Stimulated activated CD4-positive, alpha-beta T cell treated with anti-CD3 and anti-CD28 coated beads, Interleukin-4, amount 100 ng/mL, for 4 hours (primary cell): Measurements from ENCODE around the gene OCIAD2.
"Not testable (repeated sequence)": the region's sequence is repeated elsewhere in the genome, so short reads cannot be mapped to it uniquely, and the experiment has no call there.

Experiments used
- DNase-seq, 2 experiments: peaks; one replicate each; pipeline ENCODE4 v3.0.0-alpha.2; 2020

OCIAD2 gene

GRCh38 chr4:48851651-48852050, 54.9 kb downstream of the OCIAD2 start:
- no peak for DNase-seq

GRCh38 chr4:48848799-48849198, 57.8 kb downstream of the OCIAD2 start:
- DNase-seq: not testable (repeated sequence)

GRCh38 chr4:48844843-48845242, 61.7 kb downstream of the OCIAD2 start:
- DNase-seq: no peak

- DNase-seq: no peak
Observed at GRCh38 chr4:48841045-48841827, 65.3 kb downstream of the OCIAD2 start.

- DNase-seq: no peak
Observed at GRCh38 chr4:48836658-48837057, 69.9 kb downstream of the OCIAD2 start.
